ENCODE measurements around the gene DMAC1.

The DMAC1 gene

GRCh38 chr9:7819984-7820383 lies 20.4 kb upstream of the DMAC1 start:
- peaks cover 0 to 10% (median 6%) of the 10 kb centered on the region in 5 donors for H3K4me1 ChIP-seq (ENCODE audit: control insufficient read depth in 5 of 5, insufficient read depth in 5 of 5, low read length in 5 of 5)
- no peak overlapping the region for H3K9ac ChIP-seq (ENCODE audit: low read length in 5 of 5)
- H3K27me3 ChIP-seq (ENCODE audit: control insufficient read depth in 5 of 5, insufficient read depth in 4 of 5, low read length in 5 of 5) = no peaks in the 10 kb centered on the region
- no peak overlapping the region for H3K4me3 ChIP-seq (ENCODE audit: low read depth in 1 of 5, low read length in 5 of 5)
- no peaks in the 10 kb centered on the region for H3K9me3 ChIP-seq (ENCODE audit: control insufficient read depth in 5 of 5, low read length in 5 of 5)
- no peak overlapping the region for H3K27ac ChIP-seq (ENCODE audit: low read depth, low read length)
- H3K36me3 ChIP-seq (ENCODE audit: control insufficient read depth in 5 of 5, insufficient read depth in 5 of 5, low read length in 5 of 5) = no peaks in the 10 kb centered on the region

GRCh38 chr9:7816021-7816420 lies 16.4 kb upstream of the DMAC1 start:
- Histone ChIP-seq H3K4me1 (ENCODE audit: control insufficient read depth in 5 of 5, insufficient read depth in 5 of 5, low read length in 5 of 5) (peaks cover 0 to 2% (median 0%) of the 10 kb centered on the region in 5 donors), H3K9me3 (ENCODE audit: control insufficient read depth in 5 of 5, low read length in 5 of 5) (no peaks in the 10 kb centered on the region), H3K27me3 (ENCODE audit: control insufficient read depth in 5 of 5, insufficient read depth in 4 of 5, low read length in 5 of 5) (no peaks in the 10 kb centered on the region), H3K36me3 (ENCODE audit: control insufficient read depth in 5 of 5, insufficient read depth in 5 of 5, low read length in 5 of 5) (no peaks in the 10 kb centered on the region), H3K4me3 (ENCODE audit: low read depth in 1 of 5, low read length in 5 of 5) (no peak overlapping the region), H3K27ac (ENCODE audit: low read depth, low read length) (no peak overlapping the region), H3K9ac (ENCODE audit: low read length in 5 of 5) (no peak overlapping the region)

GRCh38 chr9:7813030-7813429 lies 13.5 kb upstream of the DMAC1 start:
- Histone ChIP-seq H3K4me1 (ENCODE audit: control insufficient read depth in 5 of 5, insufficient read depth in 5 of 5, low read length in 5 of 5) (peaks cover 0 to 2% (median 0%) of the 10 kb centered on the region in 5 donors), H3K27ac (ENCODE audit: low read depth, low read length) (no peak overlapping the region), H3K9me3 (ENCODE audit: control insufficient read depth in 5 of 5, low read length in 5 of 5) (no peaks in the 10 kb centered on the region), H3K27me3 (ENCODE audit: control insufficient read depth in 5 of 5, insufficient read depth in 4 of 5, low read length in 5 of 5) (no peaks in the 10 kb centered on the region), H3K36me3 (ENCODE audit: control insufficient read depth in 5 of 5, insufficient read depth in 5 of 5, low read length in 5 of 5) (no peaks in the 10 kb centered on the region), H3K4me3 (ENCODE audit: low read depth in 1 of 5, low read length in 5 of 5) (no peak overlapping the region), H3K9ac (ENCODE audit: low read length in 5 of 5) (no peak overlapping the region)

DNA sequence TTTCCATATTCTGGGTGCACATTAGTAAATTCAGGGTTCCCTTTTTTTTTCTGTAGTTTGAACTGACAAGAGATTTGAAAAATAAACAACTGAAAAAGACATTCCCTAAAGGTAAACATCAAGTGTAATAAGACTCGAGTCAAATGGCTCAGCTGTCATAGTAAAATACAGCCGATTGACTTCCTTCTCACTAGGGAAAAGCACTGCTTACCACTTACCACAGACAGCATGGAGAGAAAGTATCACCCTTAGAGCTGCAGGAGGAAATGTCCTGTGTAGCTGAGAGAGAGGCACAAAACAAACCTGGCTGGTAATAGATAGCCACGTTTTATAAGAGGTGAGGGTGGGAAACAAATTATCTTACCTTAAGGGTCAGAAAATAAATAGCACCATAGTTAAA lies 12.1 kb upstream of the DMAC1 start:
- no peak overlapping the region for H3K27ac ChIP-seq (ENCODE audit: low read depth, low read length)
- no peak overlapping the region for H3K9ac ChIP-seq (ENCODE audit: low read length in 5 of 5)
- no peaks in the 10 kb centered on the region for H3K27me3 ChIP-seq (ENCODE audit: control insufficient read depth in 5 of 5, insufficient read depth in 4 of 5, low read length in 5 of 5)
- peaks cover 0 to 2% (median 0%) of the 10 kb centered on the region in 5 donors for H3K4me1 ChIP-seq (ENCODE audit: control insufficient read depth in 5 of 5, insufficient read depth in 5 of 5, low read length in 5 of 5)
- H3K9me3 ChIP-seq (ENCODE audit: control insufficient read depth in 5 of 5, low read length in 5 of 5) = no peaks in the 10 kb centered on the region
- H3K4me3 ChIP-seq (ENCODE audit: low read depth in 1 of 5, low read length in 5 of 5) = no peak overlapping the region
- no peaks in the 10 kb centered on the region for H3K36me3 ChIP-seq (ENCODE audit: control insufficient read depth in 5 of 5, insufficient read depth in 5 of 5, low read length in 5 of 5)

DNA sequence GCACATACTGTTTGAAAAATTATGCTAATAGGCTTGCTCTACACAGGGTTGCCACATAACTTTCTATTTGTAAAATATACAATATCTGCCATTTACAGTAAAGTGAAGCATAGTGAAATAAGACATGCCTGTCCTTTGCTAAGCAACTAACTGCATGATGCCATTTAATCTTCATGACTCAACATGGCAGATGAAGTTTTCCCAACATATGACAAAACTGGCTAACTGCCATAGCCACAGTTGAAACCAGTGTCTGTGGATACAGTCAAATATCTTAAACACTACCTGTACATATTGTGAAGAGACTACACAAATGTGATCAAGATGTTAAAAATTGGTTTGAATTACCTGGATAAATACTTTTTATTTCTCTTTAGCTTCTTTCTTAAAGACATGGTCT lies 3.1 kb upstream of the DMAC1 start:
- Histone ChIP-seq H3K9me3 (ENCODE audit: control insufficient read depth in 5 of 5, low read length in 5 of 5) (no peaks in the 10 kb centered on the region), H3K4me1 (ENCODE audit: control insufficient read depth in 5 of 5, insufficient read depth in 5 of 5, low read length in 5 of 5) (peaks cover 0 to 13% (median 8%) of the 10 kb centered on the region in 5 donors), H3K36me3 (ENCODE audit: control insufficient read depth in 5 of 5, insufficient read depth in 5 of 5, low read length in 5 of 5) (peaks cover 0 to 2% (median 0%) of the 10 kb centered on the region in 5 donors), H3K4me3 (ENCODE audit: low read depth in 1 of 5, low read length in 5 of 5) (no peak overlapping the region), H3K27me3 (ENCODE audit: control insufficient read depth in 5 of 5, insufficient read depth in 4 of 5, low read length in 5 of 5) (no peaks in the 10 kb centered on the region), H3K27ac (ENCODE audit: low read depth, low read length) (no peak overlapping the region), H3K9ac (ENCODE audit: low read length in 5 of 5) (no peak overlapping the region)

DNA sequence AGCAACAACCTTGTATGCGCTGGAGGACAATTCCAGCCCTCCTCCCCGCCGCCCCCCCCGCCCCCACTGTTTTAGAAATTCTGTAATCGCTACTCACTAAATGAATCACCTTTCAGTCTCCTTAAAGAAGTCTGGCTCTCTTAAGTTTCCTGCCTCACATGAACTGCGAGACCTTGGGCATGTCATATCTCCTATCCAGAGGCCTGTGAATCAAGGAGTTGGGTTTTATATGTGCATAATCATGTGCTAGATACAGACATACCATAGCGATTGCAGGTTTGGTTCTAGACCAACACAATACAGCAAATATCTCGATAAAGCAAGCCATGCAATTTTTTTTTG lies 337 bp upstream of the DMAC1 start:
- Histone ChIP-seq H3K4me3 (ENCODE audit: low read depth in 1 of 5, low read length in 5 of 5) (peak overlapping the region; percentile 76 to 91 (median 87)), H3K4me1 (ENCODE audit: control insufficient read depth in 5 of 5, insufficient read depth in 5 of 5, low read length in 5 of 5) (peaks cover 0 to 13% (median 8%) of the 10 kb centered on the region in 5 donors), H3K36me3 (ENCODE audit: control insufficient read depth in 5 of 5, insufficient read depth in 5 of 5, low read length in 5 of 5) (peaks cover 11 to 25% (median 16%) of the 10 kb centered on the region in 5 donors), H3K9ac (ENCODE audit: low read length in 5 of 5) (peak overlapping the region in 1 of 5 donors; percentile 84), H3K9me3 (ENCODE audit: control insufficient read depth in 5 of 5, low read length in 5 of 5) (no peaks in the 10 kb centered on the region), H3K27ac (ENCODE audit: low read depth, low read length) (no peak overlapping the region), H3K27me3 (ENCODE audit: control insufficient read depth in 5 of 5, insufficient read depth in 4 of 5, low read length in 5 of 5) (no peaks in the 10 kb centered on the region)

GRCh38 chr9:7794196-7794595 lies 5.4 kb downstream of the DMAC1 start:
- Histone ChIP-seq H3K27ac (ENCODE audit: low read depth, low read length) (no peak overlapping the region), H3K9me3 (ENCODE audit: control insufficient read depth in 5 of 5, low read length in 5 of 5) (no peaks in the 10 kb centered on the region), H3K27me3 (ENCODE audit: control insufficient read depth in 5 of 5, insufficient read depth in 4 of 5, low read length in 5 of 5) (no peaks in the 10 kb centered on the region), H3K4me3 (ENCODE audit: low read depth in 1 of 5, low read length in 5 of 5) (no peak overlapping the region), H3K9ac (ENCODE audit: low read length in 5 of 5) (no peak overlapping the region), H3K36me3 (ENCODE audit: control insufficient read depth in 5 of 5, insufficient read depth in 5 of 5, low read length in 5 of 5) (peaks cover 21 to 50% (median 24%) of the 10 kb centered on the region in 5 donors), H3K4me1 (ENCODE audit: control insufficient read depth in 5 of 5, insufficient read depth in 5 of 5, low read length in 5 of 5) (peaks cover 0 to 10% (median 8%) of the 10 kb centered on the region in 5 donors)

- Histone ChIP-seq H3K27ac (ENCODE audit: low read depth, low read length) (no peak overlapping the region), H3K36me3 (ENCODE audit: control insufficient read depth in 5 of 5, insufficient read depth in 5 of 5, low read length in 5 of 5) (peaks cover 17 to 39% (median 20%) of the 10 kb centered on the region in 5 donors), H3K9ac (ENCODE audit: low read length in 5 of 5) (no peak overlapping the region), H3K27me3 (ENCODE audit: control insufficient read depth in 5 of 5, insufficient read depth in 4 of 5, low read length in 5 of 5) (no peaks in the 10 kb centered on the region), H3K4me3 (ENCODE audit: low read depth in 1 of 5, low read length in 5 of 5) (no peak overlapping the region), H3K4me1 (ENCODE audit: control insufficient read depth in 5 of 5, insufficient read depth in 5 of 5, low read length in 5 of 5) (no peaks in the 10 kb centered on the region), H3K9me3 (ENCODE audit: control insufficient read depth in 5 of 5, low read length in 5 of 5) (no peaks in the 10 kb centered on the region)
Observed at GRCh38 chr9:7791394-7791793, 8.2 kb downstream of the DMAC1 start.

DNA sequence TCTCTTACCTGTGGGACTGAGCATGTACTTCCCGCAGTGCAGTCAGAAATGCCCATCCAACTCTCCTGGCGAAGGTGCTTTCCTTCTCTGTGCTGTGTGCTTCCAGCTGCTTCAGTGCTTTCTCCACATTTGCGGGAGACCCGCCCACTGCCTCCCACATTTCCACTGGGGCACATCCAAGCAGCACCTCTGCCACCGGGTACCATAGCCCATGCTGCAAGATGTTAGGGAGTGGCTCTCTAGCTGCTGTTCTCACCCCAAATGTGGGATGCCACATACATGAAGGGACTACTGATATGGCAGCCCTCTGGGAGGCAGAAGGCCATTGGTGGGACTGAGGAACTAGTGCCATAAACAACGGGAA lies 8.8 kb downstream of the DMAC1 start:
- H3K4me1 ChIP-seq (ENCODE audit: control insufficient read depth in 5 of 5, insufficient read depth in 5 of 5, low read length in 5 of 5) = no peaks in the 10 kb centered on the region
- no peak overlapping the region for H3K9ac ChIP-seq (ENCODE audit: low read length in 5 of 5)
- no peak overlapping the region for H3K27ac ChIP-seq (ENCODE audit: low read depth, low read length)
- no peaks in the 10 kb centered on the region for H3K27me3 ChIP-seq (ENCODE audit: control insufficient read depth in 5 of 5, insufficient read depth in 4 of 5, low read length in 5 of 5)
- H3K36me3 ChIP-seq (ENCODE audit: control insufficient read depth in 5 of 5, insufficient read depth in 5 of 5, low read length in 5 of 5) = peaks cover 14 to 33% (median 16%) of the 10 kb centered on the region in 5 donors
- H3K9me3 ChIP-seq (ENCODE audit: control insufficient read depth in 5 of 5, low read length in 5 of 5) = no peaks in the 10 kb centered on the region
- no peak overlapping the region for H3K4me3 ChIP-seq (ENCODE audit: low read depth in 1 of 5, low read length in 5 of 5)

DNA sequence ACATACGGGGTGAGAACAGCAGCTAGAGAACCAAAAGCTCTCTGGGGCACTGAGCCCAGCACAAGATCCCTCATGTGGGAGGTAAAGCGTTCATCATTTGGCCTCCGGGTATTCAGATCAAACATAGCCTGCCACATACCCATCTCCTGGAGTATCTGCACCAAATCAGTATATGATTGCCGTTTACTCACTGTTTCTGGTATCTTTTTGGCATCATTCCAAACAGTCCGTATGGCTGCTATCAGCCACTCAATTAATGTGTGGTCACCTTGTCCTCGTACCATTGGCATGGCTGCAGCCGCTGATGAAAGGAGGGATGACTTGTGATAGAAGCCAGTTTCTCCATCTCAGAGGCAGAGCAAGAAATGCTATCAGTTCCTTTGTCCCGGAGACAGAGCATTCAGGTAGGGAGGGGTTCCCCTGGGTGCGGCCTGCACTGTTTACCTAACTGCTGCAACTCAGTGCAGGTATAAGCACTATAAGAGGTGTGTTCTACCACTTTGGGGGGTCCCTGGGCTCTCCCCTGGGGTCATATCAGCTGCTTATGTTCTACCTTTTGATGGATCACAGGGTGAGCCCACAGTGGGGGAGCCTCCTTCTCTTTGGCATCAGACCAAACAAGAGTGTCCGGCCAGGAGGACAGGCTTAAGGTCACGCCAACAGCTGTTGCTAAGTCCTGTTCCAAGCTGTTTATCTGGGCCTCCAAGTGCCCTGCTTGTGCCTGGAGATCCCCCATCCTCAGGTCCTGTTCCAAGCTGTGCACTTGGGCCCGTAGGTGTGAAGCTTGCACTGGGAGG lies 9.4 kb downstream of the DMAC1 start:
- H3K4me3 ChIP-seq (ENCODE audit: low read depth in 1 of 5, low read length in 5 of 5) = no peak overlapping the region
- peaks cover 8 to 27% (median 10%) of the 10 kb centered on the region in 5 donors for H3K36me3 ChIP-seq (ENCODE audit: control insufficient read depth in 5 of 5, insufficient read depth in 5 of 5, low read length in 5 of 5)
- no peaks in the 10 kb centered on the region for H3K27me3 ChIP-seq (ENCODE audit: control insufficient read depth in 5 of 5, insufficient read depth in 4 of 5, low read length in 5 of 5)
- H3K27ac ChIP-seq (ENCODE audit: low read depth, low read length) = no peak overlapping the region
- no peaks in the 10 kb centered on the region for H3K9me3 ChIP-seq (ENCODE audit: control insufficient read depth in 5 of 5, low read length in 5 of 5)
- H3K9ac ChIP-seq (ENCODE audit: low read length in 5 of 5) = no peak overlapping the region
- no peaks in the 10 kb centered on the region for H3K4me1 ChIP-seq (ENCODE audit: control insufficient read depth in 5 of 5, insufficient read depth in 5 of 5, low read length in 5 of 5)
